Measurements from ENCODE around the gene PRX.
"Not testable (repeated sequence)": the region's sequence is repeated elsewhere in the genome, so short reads cannot be mapped to it uniquely, and the experiment has no call there.

PRX gene

DNA sequence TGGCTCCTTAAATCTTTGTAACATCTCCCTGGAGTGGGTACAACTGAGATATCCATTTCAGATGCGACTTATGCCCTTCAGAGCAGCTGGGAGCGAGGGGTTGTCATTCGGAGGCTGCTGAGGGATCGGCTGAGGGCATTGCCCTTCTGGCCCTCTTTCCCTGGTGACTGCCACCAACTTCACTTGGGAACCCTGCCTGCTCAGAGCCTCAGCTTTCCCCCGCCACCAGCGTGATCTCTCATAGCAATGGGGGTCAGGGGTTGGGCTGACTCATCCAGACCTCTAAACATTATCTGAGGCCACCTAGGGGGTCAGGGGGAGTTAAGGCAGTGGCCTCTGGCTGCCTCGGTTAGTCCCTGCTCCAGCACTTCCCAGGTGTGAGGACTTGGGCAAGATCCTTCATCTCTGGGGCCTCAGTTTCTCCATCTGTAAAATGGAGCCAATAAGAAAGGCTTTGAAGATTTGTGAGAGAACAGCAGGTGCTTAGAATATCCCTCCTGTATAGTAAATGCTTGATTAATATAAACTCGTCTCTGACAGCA, 1.1 kb downstream of the PRX start:
- Mint-ChIP-seq H3K4me1 (peaks cover 21% of the 10 kb centered on the region), H3K36me3 (ENCODE audit: low read depth) (no peaks in the 10 kb centered on the region), H3K9me3 (no peaks in the 10 kb centered on the region), H3K27me3 (ENCODE audit: low read depth) (no peaks in the 10 kb centered on the region), H3K4me3 (no peak overlapping the region), H3K27ac (no peak overlapping the region)
- TF ChIP-seq, protein P1, sequence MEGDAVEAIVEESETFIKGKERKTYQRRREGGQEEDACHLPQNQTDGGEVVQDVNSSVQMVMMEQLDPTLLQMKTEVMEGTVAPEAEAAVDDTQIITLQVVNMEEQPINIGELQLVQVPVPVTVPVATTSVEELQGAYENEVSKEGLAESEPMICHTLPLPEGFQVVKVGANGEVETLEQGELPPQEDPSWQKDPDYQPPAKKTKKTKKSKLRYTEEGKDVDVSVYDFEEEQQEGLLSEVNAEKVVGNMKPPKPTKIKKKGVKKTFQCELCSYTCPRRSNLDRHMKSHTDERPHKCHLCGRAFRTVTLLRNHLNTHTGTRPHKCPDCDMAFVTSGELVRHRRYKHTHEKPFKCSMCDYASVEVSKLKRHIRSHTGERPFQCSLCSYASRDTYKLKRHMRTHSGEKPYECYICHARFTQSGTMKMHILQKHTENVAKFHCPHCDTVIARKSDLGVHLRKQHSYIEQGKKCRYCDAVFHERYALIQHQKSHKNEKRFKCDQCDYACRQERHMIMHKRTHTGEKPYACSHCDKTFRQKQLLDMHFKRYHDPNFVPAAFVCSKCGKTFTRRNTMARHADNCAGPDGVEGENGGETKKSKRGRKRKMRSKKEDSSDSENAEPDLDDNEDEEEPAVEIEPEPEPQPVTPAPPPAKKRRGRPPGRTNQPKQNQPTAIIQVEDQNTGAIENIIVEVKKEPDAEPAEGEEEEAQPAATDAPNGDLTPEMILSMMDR (IDR thresholded peaks at IDR 0.05; ENCODE audit: unreplicated experiment in 3 of 3): no peak

DNA sequence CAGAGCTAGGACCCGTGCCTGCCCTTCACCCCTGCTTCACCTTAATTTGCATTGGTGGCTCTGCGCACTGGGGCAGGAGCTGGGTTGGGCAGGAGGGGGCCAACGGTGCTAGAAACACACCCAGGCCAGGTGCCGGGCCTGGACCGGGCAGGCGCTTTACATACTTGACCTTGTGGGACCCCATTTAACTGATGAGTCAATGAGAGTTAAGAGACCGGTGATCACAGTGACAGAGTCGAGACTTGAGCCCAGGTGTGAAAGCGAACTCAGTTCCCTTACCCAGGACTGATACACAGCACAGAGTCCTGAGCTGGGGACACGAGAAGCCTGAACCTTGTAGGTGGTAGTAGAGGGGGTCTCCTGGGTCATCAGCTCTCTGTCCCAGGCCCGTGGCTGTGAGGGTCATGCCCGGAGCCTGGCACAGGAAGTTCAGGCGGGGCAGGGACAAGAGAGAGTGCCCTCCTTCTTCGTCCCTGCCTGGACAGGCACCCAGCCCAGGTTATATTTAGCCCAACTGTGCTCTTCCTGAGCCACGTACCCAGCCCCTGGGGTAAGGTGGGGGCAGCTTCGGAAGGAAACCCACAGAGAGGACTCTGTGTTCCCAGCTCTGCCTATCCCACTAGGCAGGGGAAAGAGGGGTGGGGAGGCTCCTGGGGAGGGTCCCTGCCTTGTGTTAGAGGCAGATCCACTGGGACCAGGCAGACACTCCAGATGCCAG, 1.9 kb downstream of the PRX start:
- no peaks in the 10 kb centered on the region for H3K9me3 Mint-ChIP-seq
- H3K27me3 Mint-ChIP-seq (ENCODE audit: low read depth): no peaks in the 10 kb centered on the region
- H3K27ac Mint-ChIP-seq: no peak overlapping the region
- H3K36me3 Mint-ChIP-seq (ENCODE audit: low read depth): no peaks in the 10 kb centered on the region
- TF ChIP-seq, protein P1 (IDR thresholded peaks at IDR 0.05; ENCODE audit: unreplicated experiment in 3 of 3): no peak
- peaks cover 18% of the 10 kb centered on the region for H3K4me1 Mint-ChIP-seq
- H3K4me3 Mint-ChIP-seq: no peak overlapping the region

DNA sequence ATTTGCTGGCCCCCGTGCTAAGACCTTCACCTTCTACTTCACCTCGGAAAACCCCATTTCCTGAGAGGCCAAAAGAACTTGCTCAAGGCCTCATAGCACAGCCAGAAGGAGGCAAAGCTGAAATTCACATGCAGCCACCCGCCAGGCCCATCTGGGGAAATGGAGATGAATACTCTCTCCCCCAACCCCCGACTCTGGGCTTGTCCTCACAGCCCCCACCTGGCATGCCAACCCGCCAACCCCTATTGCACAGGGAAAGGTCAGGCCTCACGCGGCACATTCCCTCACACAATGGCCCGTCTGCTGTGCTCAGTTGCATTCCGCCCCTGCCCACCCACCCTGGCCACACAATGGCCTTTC, 3.2 kb downstream of the PRX start:
- Mint-ChIP-seq H3K36me3 (ENCODE audit: low read depth) (no peaks in the 10 kb centered on the region), H3K4me1 (peaks cover 8% of the 10 kb centered on the region), H3K27me3 (ENCODE audit: low read depth) (no peaks in the 10 kb centered on the region), H3K27ac (no peak overlapping the region), H3K9me3 (no peaks in the 10 kb centered on the region), H3K4me3 (no peak overlapping the region)
- TF ChIP-seq, protein P1 (IDR thresholded peaks at IDR 0.05; ENCODE audit: unreplicated experiment in 3 of 3): no peak

DNA sequence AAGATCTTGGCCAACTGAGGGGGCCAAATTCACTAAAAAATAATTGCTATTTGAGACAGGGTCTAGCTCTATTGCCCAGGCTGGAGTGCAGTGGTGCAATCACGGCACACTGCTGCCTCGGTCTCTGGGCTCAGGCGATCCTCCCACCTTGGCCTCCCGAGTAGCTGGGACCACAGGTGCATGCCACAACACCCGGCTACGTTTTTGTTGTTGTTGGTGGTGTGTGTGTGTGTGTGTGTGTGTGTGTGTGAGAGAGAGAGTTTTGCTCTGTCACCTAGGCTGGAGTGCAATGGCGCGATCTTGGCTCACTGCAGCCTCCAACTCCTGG, 4.6 kb downstream of the PRX start:
- H3K9me3 Mint-ChIP-seq; H3K27me3 Mint-ChIP-seq (ENCODE audit: low read depth); H3K4me3 Mint-ChIP-seq; H3K36me3 Mint-ChIP-seq (ENCODE audit: low read depth); H3K27ac Mint-ChIP-seq: not testable (repeated sequence)
- H3K4me1 Mint-ChIP-seq: peaks cover 11% of the 10 kb centered on the region

DNA sequence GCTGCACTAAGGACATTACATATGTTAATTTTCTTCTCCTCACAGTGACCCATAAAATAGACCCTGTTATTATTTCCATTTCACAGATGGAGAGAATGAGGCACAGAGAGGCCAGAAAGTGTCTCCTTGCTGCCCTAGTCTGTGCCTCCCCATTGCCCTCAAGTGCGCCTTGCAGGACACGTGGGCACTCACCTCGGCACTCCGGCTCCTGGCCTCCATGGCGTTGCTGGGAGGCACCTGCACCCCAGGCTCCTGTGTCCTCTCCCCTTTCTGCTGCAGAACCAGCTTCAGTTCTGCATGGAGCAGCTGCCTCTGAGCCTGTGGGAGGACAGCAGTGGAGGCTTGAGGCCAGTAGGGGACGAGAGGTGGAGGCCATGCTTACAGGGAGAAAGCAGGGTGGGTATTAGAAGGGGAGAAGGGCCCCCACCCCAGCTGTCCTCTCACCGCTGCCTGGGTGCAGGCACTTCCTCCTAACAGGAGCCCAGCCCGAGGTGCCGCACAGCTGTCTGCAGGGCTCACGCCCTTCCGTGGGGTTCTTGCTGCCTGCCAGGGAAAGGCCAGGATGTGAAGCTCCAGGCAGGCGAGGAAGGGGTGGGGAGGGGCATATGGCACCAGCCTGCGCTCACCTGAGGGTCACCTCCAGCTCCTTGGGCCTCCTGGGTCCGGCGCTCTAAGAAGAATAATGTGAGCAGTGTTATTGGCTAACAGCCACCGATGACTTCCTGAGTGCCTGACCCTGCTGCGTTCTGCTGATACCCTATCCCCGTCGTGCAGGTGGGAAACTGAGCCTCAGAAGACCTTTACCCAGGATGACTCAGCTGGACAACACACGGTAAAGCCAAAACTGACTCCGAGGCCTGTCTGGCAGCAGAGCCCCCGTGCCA, 5.2 kb downstream of the PRX start:
- Mint-ChIP-seq H3K27ac (no peak overlapping the region), H3K36me3 (ENCODE audit: low read depth) (no peaks in the 10 kb centered on the region), H3K9me3 (no peaks in the 10 kb centered on the region), H3K4me3 (no peak overlapping the region), H3K4me1 (peaks cover 13% of the 10 kb centered on the region), H3K27me3 (ENCODE audit: low read depth) (no peaks in the 10 kb centered on the region)
- TF ChIP-seq, protein P1 (IDR thresholded peaks at IDR 0.05; ENCODE audit: unreplicated experiment in 3 of 3): no peak

DNA sequence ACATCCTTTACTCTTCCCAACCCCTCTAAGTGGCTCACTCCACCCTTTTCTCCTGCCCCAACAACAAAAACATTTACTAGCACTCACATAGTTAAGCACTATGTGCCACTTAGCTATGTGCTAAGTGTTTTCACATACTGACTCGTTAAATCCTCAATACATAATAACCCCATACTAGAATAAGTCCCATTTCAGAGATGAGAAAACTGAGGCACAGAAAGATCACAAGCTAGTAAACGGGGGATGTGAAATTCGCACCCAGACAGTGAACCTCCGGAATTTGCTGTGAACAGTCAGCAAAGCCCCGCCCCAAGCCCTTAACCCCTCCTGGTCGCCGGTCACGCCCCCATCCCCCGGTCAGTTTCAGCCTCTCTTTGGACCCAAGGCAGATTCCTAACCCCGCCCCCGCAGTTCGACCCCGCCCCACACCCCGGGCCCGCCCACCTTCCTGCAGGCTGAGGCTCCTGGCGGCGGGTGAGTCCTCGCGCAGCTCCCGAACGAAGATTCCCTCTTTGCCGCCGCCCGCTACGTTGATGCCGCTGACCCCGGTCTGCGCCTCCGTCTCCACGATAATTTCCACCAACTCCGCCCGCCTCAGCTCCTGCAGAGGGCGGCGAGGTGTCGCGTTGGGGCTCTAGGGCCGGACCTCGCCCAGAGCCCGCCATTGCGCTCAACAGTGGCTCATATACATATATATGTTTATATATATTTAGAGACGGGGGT, 9.8 kb downstream of the PRX start:
- Mint-ChIP-seq H3K4me1 (peaks cover 32% of the 10 kb centered on the region), H3K9me3 (no peaks in the 10 kb centered on the region), H3K27ac (peak overlapping the region; percentile 51 to 66 (median 59)), H3K4me3 (peak overlapping the region; percentile 86 to 87 (median 86)), H3K27me3 (ENCODE audit: low read depth) (no peaks in the 10 kb centered on the region), H3K36me3 (ENCODE audit: low read depth) (peaks cover 10% of the 10 kb centered on the region)
- TF ChIP-seq, protein P1 (IDR thresholded peaks at IDR 0.05; ENCODE audit: unreplicated experiment in 3 of 3): peak in 1 of 3 experiments; percentile 10

All from nephron (organoid).